Measurements from ENCODE around the gene MAP3K14. TPM values are rescaled to one million over a fixed set of nuclear protein-coding genes. Genes with fewer than 3 reads are reported as not detected.

Gene MAP3K14
- total and polyA plus RNA-seq, 11 donors = 9.0 to 21.9 (median 11.4) TPM

- intact Hi-C loops (cut with DNase I) = loop anchor here in 1 of 10 donors (5.0 kb wide), 1 partner anchor 52 kb away; no protein-coding TSS in a partner anchor
- DNase-seq (no peak), ATAC-seq (no peak)
- H3K4me1 ChIP-seq = peaks cover 0 to 44% (median 17%) of the 10 kb centered on the region in 12 donors
- TF ChIP-seq POLR2A (IDR thresholded peaks at IDR 0.05) = no peak
- no peaks in the 10 kb centered on the region for H3K9me3 ChIP-seq
- H3K27ac ChIP-seq = peak overlapping the region in 3 of 12 donors; percentile 8 to 61 (median 23)
- WGBS, 4 donors = 84 to 96% (median 93%) methylated on average over 5 of the region's 5 CpGs
- no peak overlapping the region for H3K4me3 ChIP-seq
- no peaks in the 10 kb centered on the region for H3K36me3 ChIP-seq
- no peaks in the 10 kb centered on the region for H3K27me3 ChIP-seq
Observed at GRCh38 chr17:45320349-45320930, 3.6 kb upstream of the MAP3K14 start.

- Histone ChIP-seq H3K27me3 (no peaks in the 10 kb centered on the region), H3K36me3 (no peaks in the 10 kb centered on the region), H3K4me3 (no peak overlapping the region), H3K27ac (peak overlapping the region in 1 of 12 donors; percentile 61), H3K9me3 (no peaks in the 10 kb centered on the region), H3K4me1 (peaks cover 0 to 56% (median 26%) of the 10 kb centered on the region in 12 donors)
- 90 to 96% (median 92%) methylated on average over 5 of the region's 5 CpGs for WGBS, 4 donors
- DNase-seq (no peak), ATAC-seq (no peak)
- TF ChIP-seq POLR2A (IDR thresholded peaks at IDR 0.05) (no peak), CTCF (IDR thresholded peaks at IDR 0.05) (no peak)
- intact Hi-C loops (cut with DNase I) = loop anchor here in 8 of 10 donors (5.0 kb wide), 4 partner anchors 42 to 97 kb away; partner anchors contain the start of gene FMNL1 (in 1 of the 8)
Observed at GRCh38 chr17:45319239-45319703, 2.5 kb upstream of the MAP3K14 start.

- DNase-seq = no peak
- Histone ChIP-seq H3K36me3 (no peaks in the 10 kb centered on the region), H3K9me3 (no peaks in the 10 kb centered on the region), H3K27ac (peak overlapping the region in 1 of 12 donors; percentile 95), H3K4me3 (no peak overlapping the region), H3K27me3 (no peaks in the 10 kb centered on the region), H3K4me1 (peaks cover 0 to 62% (median 32%) of the 10 kb centered on the region in 12 donors)
- TF ChIP-seq CTCF (IDR thresholded peaks at IDR 0.05) = no peak
- TF ChIP-seq POLR2A (IDR thresholded peaks at IDR 0.05) = no peak
- 94 to 97% (median 96%) methylated on average over 7 of the region's 7 CpGs for WGBS, 4 donors
- intact Hi-C loops (cut with DNase I) = loop anchor here in 8 of 10 donors (5.0 kb wide), 4 partner anchors 41 to 96 kb away; partner anchors contain the start of gene FMNL1 (in 1 of the 8)
- no peak for ATAC-seq
Observed at GRCh38 chr17:45318561-45319230, 1.9 kb upstream of the MAP3K14 start.

- no peaks in the 10 kb centered on the region for H3K36me3 ChIP-seq
- H3K9me3 ChIP-seq = no peaks in the 10 kb centered on the region
- peak overlapping the region; percentile 73 to 98 (median 94) for H3K27ac ChIP-seq
- DNase-seq (peak; percentile 100), ATAC-seq (peak; percentile 90 to 96 (median 94))
- no peaks in the 10 kb centered on the region for H3K27me3 ChIP-seq
- intact Hi-C loops (cut with DNase I) = loop anchor here in 9 of 10 donors (1.0 to 5.0 kb wide), 8 partner anchors 39 to 95 kb away; partner anchors contain the start of gene FMNL1 (in 1 of the 9)
- TF ChIP-seq CTCF (IDR thresholded peaks at IDR 0.05) (peak in 1 of 12 donors; percentile 19), POLR2A (IDR thresholded peaks at IDR 0.05) (no peak)
- peaks cover 0 to 75% (median 46%) of the 10 kb centered on the region in 12 donors for H3K4me1 ChIP-seq
- H3K4me3 ChIP-seq = peak overlapping the region in 11 of 12 donors; percentile 24 to 93 (median 80)
- WGBS, 4 donors = 1 to 2% (median 1%) methylated on average over 15 to 54 of the region's 54 CpGs
Observed at GRCh38 chr17:45317111-45317928, 500 bp upstream of the MAP3K14 start.
